HG03469 (cell line): ENCODE results near the gene LKAAEAR1.
"Not testable (repeated sequence)": the region's sequence is repeated elsewhere in the genome, so short reads cannot be mapped to it uniquely, and the experiment has no call there.

ENCODE experiments used
- ATAC-seq: cut with Tn5 transposase; IDR thresholded peaks from one replicate; pipeline ENCODE4 v1.9.1; 2021; ENCODE audit warnings: mild to moderate bottlenecking, moderate library complexity, moderate number of reproducible peaks; ENCODE audit not compliant: unreplicated experiment

LKAAEAR1 gene

DNA sequence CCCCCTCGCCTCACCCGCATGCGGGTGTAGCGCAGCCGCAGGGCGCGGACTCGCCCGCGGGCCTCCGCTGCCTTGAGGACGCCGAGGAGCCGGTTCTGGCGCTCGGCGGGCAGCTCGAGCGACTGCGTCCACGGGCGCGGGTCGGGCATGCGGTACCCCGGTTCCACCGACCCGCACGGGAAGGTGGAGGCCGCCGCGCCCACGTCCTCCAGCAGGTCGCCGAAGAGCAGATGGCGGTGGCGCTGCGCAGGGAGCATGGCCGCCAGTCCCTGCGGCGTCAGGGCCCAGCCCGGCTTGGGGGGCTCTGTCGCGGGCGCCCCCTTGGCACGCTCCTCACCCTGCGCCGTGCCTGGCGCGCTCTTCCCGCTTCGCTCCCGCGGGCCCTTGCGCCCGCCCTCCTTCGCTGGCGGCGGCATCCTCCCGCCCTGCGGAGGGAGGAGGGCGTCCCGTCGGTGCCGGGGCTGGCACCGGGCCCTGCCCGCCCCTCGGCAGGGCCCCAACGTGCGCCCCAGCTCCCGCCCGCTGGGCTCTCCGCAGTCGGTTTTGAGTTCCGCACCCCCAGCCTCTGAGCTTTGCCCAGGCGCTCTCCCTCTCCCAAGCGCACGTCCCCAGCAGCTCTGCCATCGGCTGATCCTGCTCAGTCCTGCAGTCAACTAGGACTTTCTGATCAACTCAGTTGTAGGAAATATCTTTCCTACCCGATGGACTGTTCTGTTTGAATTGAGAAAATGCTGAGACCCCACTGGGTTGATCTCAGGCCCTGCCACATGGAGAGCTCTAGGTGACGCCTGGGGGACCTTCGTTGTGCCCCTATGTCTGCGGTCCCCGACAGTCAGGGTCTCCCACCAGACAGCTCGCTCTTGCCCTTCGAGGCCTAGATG, at the start of gene LKAAEAR1:
Gene LKAAEAR1, minus strand, starts transcription at position 595 of the 881 bp plus-strand sequence. Its CDS starts 179 bp downstream, at position 416.
- ATAC-seq, result no peak

DNA sequence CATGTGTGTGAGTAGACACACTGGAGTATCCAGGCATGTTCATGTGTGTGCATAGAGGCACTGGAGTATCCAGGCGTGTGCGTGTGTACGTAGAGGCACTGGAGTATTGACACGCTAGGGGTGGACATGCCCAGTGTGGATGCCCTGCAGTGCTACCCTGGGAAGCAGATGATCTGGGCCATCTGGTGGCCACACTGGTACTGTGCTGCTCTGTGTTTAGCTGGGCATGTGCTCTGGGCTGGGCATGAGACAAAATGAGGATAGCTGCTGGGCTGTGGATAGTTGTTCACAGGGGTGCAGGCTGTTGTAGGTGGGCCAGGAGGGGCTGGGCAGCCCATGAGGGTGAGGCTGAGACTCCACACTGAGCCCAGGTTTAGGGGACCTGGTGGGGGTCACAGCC, 47.2 kb upstream of the LKAAEAR1 start:
- ATAC-seq, result no peak

GRCh38 chr20:64130876-64131275, 46.7 kb upstream of the LKAAEAR1 start:
- ATAC-seq, result no peak

GRCh38 chr20:64130271-64130670, 46.1 kb upstream of the LKAAEAR1 start:
- ATAC-seq, result no peak

DNA sequence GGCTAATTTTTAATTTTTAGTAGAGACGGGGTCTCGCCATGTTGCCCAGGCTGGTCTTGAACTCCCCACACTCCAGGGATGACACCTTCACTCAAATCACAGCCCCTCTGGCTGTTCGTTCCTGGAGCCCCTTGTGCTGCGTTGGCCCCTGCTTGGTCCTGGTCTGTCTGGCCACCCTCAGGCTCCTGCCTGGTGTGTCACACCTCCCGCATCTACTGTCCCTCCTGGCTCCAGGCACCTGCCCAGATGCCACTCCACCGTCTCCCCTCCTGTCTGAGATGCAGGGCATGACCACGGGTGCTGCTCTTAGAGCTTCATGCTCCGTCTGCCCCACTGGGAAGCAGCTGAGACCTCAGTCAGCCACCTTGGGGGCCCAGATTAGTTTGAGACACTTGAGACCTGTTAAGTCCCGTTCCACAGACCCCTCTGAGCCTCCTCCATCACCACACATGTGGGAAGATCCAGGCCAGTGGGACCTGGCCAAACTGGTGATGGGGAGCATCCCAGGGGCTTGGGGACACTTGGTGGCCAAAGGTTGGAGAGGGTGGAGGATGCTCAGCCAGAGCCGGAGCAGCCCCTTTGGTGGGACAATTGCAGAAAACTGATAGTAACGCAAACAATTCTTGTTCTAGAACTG, 45.1 kb upstream of the LKAAEAR1 start:
- ATAC-seq, result no peak

- ATAC-seq, result not testable (repeated sequence)
Observed at GRCh38 chr20:64123517-64123916, 39.3 kb upstream of the LKAAEAR1 start.

- ATAC-seq, result not testable (repeated sequence)
Observed at GRCh38 chr20:64122927-64123326, 38.7 kb upstream of the LKAAEAR1 start.

- no peak for ATAC-seq
Observed at GRCh38 chr20:64121586-64121985, 37.4 kb upstream of the LKAAEAR1 start.

GRCh38 chr20:64119681-64120341, 35.6 kb upstream of the LKAAEAR1 start:
- no peak for ATAC-seq

- ATAC-seq, result no peak
Observed at GRCh38 chr20:64119301-64119680, 35.1 kb upstream of the LKAAEAR1 start.

DNA sequence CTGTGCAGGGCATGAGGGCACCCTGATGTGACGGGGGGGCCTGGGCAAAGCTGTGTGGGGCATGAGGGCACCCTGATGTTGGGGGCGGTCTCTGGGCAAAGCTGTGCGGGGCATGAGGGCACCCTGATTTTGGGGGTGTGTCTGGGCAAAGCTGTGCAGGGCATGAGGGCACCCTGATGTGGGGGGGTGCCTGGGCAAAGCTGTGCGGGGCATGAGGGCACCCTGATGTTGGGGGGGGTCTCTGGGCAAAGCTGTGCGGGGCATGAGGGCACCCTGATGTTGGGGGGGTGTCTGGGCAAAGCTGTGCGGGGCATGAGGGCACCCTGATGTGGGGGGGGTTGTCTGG, 33.2 kb upstream of the LKAAEAR1 start:
- not testable (repeated sequence) for ATAC-seq

DNA sequence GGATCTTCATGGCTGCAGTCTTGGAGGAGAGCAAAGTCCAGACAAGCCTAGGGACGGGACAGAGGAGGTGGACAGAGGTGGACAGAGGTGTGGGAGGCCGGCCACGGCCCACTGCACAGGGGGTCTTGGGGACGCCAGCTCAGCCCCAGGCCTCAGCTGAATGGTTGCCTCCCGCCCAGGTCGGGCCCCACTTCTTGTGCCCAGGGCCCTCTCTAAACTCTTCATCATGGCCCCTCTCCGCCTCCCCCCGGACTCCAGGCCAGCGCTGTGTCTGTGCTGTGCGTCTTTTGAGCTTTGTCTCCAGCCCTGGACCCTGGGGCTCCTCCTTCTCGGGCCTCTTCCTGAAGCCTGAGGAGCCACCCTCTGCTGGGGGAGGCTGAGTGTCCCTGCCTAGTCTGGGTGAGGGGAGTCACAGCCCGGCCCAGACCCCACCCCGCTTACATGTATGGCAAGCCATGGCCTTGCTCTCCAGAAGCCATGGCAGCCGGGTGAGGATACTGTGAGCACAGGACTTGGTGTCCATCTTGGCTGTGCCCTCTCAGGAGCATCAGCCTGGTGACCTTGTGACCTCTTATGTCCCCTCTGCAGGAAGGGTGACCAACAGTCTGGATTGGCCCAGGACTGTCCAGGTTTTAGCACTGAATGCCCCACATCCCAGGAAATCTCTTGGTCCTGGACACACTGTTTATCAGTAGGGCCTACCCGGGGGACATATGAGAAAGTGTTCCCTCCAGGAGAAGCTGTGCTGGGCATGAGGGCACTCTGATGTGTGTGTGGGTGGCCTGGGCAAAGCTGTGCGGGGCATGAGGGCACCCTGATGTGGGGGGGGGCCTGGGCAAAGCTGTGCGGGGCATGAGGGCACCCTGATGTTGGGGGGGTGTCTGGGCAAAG, 32.6 kb upstream of the LKAAEAR1 start:
- ATAC-seq, result no peak

GRCh38 chr20:64116016-64116415, 31.8 kb upstream of the LKAAEAR1 start:
- ATAC-seq, result no peak

GRCh38 chr20:64115171-64115911, 31.1 kb upstream of the LKAAEAR1 start:
- no peak for ATAC-seq

- no peak for ATAC-seq
Observed at GRCh38 chr20:64114356-64114971, 30.3 kb upstream of the LKAAEAR1 start.

GRCh38 chr20:64113796-64114355, 29.7 kb upstream of the LKAAEAR1 start:
- ATAC-seq, result no peak

- no peak for ATAC-seq
Observed at GRCh38 chr20:64113444-64113775, 29.2 kb upstream of the LKAAEAR1 start.

DNA sequence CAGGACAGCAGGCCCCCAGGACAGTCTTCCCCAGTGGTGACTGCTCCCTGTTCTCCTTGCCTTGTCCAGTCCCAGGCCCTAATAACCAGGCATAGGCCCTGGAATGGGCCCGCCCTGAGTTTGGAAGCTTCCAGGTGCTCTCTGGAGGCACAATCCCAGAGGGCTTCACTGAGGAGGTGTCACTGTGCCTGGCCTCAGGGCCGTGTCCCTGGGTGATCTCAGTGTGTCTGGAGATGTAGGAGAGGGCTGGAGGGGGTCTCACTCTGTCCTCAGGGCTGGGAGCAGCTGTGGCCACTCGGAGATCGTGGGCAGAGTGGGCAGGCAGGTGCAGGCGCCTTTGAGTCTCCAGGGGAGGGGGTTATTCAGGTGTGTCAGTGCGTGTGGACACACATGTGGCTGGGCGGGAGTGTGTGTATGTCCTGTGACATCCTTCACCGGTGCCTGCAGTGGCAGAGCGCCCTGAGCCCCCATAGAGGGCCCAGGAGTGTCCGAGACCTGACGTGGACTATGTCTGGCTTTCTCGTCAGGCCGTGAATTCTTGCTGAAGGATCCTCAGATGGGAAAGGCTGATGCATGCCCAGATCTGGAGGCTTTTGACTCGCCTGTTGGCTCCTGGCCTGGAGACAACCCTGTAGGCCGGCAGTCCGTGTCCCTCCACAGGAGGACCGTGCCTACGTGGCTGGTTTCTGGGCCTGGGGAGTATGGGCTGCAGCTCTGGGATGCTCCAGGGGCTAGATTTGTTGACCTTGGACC, 28.7 kb upstream of the LKAAEAR1 start:
- no peak for ATAC-seq
